T47D (cell line): Measurements from ENCODE around the gene ZNF398.

Experiments used
- DNase-seq, 2 experiments: peaks; one replicate each; pipeline versions ENCODE4 v3.0.0 to v3.0.0-alpha.2; 2011 to 2012; ENCODE audit warnings: low read depth in 1 of 2, low spot score in 1 of 2
- JUND ChIP-seq: IDR thresholded peaks from 2 replicates; pipeline ENCODE4 v1.6.1; 2012; ENCODE audit warnings: low read depth
- in situ Hi-C: cut with HindIII; loops from 2 replicates; pipeline ENCODE4 v1.10.0; 2016; ENCODE audit warnings: low sequenced_read_pairs, low pct_unique_long_range_greater_than_20kb

Gene ZNF398, protein sequence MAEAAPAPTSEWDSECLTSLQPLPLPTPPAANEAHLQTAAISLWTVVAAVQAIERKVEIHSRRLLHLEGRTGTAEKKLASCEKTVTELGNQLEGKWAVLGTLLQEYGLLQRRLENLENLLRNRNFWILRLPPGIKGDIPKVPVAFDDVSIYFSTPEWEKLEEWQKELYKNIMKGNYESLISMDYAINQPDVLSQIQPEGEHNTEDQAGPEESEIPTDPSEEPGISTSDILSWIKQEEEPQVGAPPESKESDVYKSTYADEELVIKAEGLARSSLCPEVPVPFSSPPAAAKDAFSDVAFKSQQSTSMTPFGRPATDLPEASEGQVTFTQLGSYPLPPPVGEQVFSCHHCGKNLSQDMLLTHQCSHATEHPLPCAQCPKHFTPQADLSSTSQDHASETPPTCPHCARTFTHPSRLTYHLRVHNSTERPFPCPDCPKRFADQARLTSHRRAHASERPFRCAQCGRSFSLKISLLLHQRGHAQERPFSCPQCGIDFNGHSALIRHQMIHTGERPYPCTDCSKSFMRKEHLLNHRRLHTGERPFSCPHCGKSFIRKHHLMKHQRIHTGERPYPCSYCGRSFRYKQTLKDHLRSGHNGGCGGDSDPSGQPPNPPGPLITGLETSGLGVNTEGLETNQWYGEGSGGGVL

GRCh38 chr7:149147072-149147751 is at the start of gene ZNF398:
ZNF398 (plus strand) TSS chr7:149147453; CDS start chr7:149147743, 290 bp downstream.
- in situ Hi-C loops: no loop called here
- peak; percentile 70 to 79 for DNase-seq
- no peak for TF ChIP-seq JUND

DNA sequence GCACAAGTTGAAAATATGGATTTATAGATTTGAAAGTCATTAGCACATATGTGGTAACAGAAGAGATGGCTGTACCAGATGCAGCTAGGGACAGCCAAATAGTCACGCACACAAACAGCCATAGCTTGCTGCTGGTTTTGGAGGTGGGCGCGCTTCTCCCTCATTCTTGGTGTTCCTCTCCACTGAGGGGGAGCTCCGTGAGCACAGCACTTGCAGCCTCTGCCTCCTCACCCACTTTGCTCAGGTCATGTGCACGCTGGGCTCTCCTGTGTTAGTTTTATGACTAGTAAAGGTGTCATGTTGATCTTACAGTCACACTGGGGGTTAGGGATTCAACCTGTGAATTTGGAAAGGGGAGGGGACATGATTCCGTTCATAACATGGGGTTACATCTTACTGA is 48.2 kb upstream of the ZNF398 start:
- in situ Hi-C loops: no loop called here

DNA sequence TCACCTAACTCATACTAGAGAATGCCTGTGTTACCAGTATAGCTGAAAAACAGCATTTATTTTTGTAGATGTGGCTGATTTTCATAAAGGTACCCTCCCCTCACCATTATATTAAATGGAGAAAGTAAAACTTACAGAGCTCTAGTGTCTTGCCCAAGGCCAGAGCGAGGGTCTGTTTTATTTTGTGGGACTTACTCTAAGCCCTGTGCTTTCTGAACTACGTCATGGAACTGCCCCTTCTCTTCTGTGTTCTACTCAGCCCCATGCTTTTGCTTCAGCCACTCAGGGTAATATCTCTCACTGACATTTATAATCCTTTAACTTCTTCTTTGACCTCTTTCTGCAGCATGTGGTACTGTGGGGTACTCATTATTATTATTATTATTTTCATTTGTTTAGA is 46.4 kb upstream of the ZNF398 start:
- in situ Hi-C loops: no loop called here
- no peak for TF ChIP-seq JUND
- DNase-seq: no peak

More for the DNA sequence above, 48.2 kb upstream of the ZNF398 start:
- no peak for DNase-seq
- no peak for TF ChIP-seq JUND

GRCh38 chr7:149102666-149103065 is 44.6 kb upstream of the ZNF398 start:
- no peak for TF ChIP-seq JUND
- DNase-seq: no peak
- in situ Hi-C loops: no loop called here

- DNase-seq: no peak
- TF ChIP-seq JUND: no peak
- in situ Hi-C loops: no loop called here
Measured at GRCh38 chr7:149103424-149103823, 43.8 kb upstream of the ZNF398 start.

DNA sequence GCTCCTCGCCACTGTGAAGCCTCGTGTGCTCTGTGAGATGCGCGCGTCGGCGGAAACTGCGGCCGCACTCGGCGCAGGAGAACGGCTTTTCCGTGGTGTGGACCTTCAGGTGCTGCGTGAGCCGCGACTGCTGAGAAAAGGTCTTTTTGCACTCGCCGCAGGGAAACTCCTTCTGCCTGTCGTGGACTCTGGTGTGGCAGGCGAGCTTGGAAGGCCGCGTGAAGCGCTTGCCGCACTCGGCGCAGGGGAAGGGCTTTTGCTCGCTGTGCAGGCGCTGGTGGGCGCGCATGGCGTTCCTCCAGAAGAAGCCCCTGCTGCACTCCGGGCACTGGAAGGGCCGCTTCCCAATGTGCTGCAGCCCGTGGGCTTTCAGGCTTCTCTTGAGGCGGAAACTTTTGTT is 43.0 kb upstream of the ZNF398 start:
- in situ Hi-C loops: no loop called here
- no peak for TF ChIP-seq JUND
- DNase-seq: no peak

GRCh38 chr7:149104749-149105148 is 42.5 kb upstream of the ZNF398 start:
- TF ChIP-seq JUND: no peak
- no peak for DNase-seq
- in situ Hi-C loops: no loop called here

GRCh38 chr7:149109969-149110368 is 37.3 kb upstream of the ZNF398 start:
- TF ChIP-seq JUND: no peak
- in situ Hi-C loops: no loop called here
- DNase-seq: no peak

- in situ Hi-C loops: no loop called here
- no peak for DNase-seq
- no peak for TF ChIP-seq JUND
Measured at GRCh38 chr7:149125189-149125862, 21.9 kb upstream of the ZNF398 start.

DNA sequence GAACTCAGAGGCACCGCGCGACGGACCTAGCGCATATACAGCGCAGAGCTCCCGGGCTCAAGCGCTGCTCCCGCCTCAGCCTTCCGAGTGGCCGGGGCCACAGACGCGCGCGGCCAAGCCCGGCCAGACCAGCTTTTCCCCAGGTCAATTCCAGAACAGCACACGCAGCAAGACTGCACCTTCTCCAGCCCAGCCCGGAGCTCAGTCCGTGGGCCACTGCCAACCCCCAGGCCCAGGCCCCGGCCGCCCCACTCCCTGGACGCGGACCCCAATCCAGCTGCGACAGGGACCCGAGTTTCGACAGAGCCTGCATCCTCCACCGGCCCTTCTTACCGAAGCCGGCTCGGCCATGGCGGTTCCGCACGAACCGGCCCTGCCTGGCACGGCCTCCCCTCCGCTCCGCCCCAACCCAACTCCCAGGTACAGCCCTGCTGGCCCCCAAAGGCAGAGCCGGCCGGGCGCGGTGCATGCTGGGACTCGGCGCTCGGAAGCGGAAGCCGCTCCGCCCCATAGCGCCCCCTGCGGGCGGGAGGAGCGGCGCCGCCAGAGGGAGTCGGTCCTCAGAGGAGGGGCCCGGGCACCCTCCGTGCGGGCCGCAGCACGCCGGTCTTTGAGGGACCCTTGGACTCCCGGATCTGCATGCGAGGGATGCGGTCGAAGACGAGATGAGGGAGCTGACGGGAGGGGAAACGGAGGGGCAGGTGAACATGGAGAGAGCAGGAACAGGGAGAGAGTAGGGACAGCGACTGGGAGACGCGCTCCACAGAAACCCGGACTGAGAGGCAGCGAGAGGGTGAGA is 21.2 kb upstream of the ZNF398 start, which contains the start of gene ZNF425:
Gene ZNF425, minus strand, starts transcription at position 462 of the 799 bp plus-strand sequence. Its CDS starts 111 bp downstream, at position 351.
- no peak for TF ChIP-seq JUND
- DNase-seq: peak; percentile 77 to 92

GRCh38 chr7:149126662-149127266 is 20.5 kb upstream of the ZNF398 start:
- no peak for TF ChIP-seq JUND
- in situ Hi-C loops: no loop called here
- DNase-seq: peak in 1 of 2 experiments; percentile 27

More for the DNA sequence above, 21.2 kb upstream of the ZNF398 start, which contains the start of gene ZNF425:
- in situ Hi-C loops: no loop called here
